NCI-H1417 (cell line): ENCODE results near the gene AGPAT2.

ENCODE experiments used
- DNase-seq, 3 experiments: peaks; one replicate each; lab custom pipeline; 2025; lab: John Stamatoyannopoulos, UW

AGPAT2 gene

DNA sequence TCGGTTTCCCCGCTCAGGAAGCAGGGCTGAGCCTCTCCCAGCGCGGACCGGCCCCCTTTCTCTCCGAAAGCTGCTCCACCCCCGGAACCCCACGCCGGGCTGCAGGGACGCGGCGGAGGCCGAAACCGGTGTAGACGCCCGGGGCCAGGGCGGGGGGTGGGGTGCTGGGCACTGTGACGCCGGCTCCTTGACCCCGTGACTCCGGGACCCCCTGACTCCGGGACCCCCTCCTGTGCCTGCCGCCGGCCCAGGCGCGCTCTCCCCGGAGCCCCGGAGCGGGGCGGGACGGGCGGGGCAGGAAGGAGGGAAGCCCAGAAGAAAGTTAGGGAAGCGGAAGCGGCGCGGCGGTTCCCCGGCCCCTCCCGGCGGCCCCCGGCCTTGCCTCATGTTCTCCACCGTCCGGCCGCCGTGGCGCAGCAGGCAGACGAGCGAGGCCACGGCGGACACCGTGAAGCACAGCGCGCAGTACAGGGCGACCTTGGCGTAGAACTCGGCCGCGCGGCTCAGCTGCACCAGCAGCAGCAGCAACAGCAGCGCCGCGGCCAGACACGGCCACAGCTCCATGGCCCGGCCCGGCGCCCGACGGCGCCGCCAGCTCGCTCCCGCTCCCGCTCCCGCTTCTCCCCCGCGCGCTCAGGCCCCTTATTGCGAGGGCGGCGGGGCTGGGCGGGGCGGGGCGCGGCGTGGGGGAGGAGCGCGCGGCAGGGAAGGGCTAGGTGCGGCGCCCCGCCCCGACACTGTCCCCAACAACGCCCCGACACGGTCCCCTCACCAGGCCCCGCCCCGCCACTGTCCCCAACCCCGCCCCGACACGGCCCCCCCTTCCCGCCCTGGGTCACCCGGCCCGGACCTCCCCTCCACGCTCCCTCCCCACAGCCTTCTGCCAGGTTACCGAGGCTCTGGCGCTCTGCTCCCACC, at the start of gene AGPAT2:
TSS of gene AGPAT2 (minus strand) at position 664 of the 918 bp plus-strand sequence. CDS start at position 564, 100 bp downstream.
- peak; percentile 8 to 78 (median 78) for DNase-seq

DNA sequence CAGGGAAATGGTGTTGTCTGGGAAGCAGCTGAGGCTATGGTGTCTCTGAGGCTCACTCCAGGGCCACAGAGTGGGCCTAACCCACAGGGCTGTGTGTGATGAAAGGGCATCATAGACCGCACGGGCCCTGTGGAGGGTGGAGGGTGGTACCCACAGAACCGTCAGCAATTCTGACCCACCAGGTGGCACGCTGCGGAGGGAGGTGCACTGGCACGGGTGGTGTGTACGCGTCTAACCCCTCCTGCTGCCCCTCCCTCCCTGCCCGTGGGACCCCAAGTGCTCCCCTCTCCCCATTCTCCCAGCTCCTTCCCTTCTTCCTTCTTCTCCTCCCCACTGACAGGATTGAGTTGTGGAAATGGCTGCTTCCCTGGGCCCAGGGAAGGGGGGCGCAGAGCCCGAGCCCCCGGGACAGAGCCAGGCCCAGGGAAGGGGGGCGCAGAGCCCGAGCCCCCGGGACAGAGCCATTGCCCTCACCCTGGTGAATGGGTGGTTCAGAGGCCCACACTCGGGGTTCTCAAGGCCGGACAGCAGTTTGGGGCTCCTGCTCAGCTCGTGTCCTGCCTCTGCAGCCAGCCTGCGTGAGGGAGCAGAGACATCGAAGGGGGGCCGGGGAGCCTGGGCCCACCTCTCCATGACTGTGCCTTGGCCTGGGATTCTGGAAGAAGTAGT, 48.7 kb upstream of the AGPAT2 start:
- no peak for DNase-seq

- no peak for DNase-seq
Measured at GRCh38 chr9:136734837-136735496, 47.7 kb upstream of the AGPAT2 start.

DNA sequence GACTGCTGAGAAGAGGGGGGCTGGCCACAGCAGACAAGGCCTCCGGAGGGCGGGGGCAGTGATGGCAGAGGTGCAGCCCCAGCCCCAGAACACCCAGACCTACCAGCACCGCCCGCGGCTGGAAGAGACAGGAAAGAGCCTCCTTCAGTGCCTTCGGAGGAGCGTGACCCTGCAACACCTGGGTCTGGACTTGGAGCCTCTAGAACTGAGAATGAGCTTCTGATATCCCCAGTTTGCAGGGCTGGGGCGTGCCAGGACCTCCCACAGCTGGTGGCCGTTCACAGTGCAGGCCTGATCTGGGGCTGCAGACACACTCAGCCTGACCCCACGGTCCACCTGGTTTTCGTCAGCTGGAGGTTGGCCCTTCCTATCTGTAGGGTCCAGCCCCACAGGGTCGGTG, 46.4 kb upstream of the AGPAT2 start:
- DNase-seq: no peak

- DNase-seq: no peak
Measured at GRCh38 chr9:136732444-136733178, 45.4 kb upstream of the AGPAT2 start.

DNA sequence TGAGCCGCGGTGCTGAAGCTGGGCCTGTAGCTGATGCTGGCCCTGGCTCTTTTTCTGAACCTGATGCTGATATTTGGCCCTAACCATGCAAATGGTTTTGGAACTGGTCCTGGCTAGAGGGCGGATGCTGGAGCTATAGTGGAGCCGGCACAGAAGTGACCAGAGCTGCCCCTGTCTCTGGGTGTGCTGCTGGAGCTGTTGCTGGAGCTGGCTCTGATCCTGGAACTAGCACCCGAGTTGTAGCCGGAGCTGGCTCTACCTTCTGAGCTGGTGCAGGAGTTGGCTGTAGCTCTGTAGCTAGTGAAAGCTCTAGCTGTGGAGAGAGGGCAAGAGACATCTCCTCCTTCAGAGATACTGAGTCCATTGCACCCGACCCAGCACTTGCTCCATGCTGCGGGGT, 42.7 kb upstream of the AGPAT2 start:
- DNase-seq: no peak

- no peak for DNase-seq
Measured at GRCh38 chr9:136729144-136729543, 41.9 kb upstream of the AGPAT2 start.

DNA sequence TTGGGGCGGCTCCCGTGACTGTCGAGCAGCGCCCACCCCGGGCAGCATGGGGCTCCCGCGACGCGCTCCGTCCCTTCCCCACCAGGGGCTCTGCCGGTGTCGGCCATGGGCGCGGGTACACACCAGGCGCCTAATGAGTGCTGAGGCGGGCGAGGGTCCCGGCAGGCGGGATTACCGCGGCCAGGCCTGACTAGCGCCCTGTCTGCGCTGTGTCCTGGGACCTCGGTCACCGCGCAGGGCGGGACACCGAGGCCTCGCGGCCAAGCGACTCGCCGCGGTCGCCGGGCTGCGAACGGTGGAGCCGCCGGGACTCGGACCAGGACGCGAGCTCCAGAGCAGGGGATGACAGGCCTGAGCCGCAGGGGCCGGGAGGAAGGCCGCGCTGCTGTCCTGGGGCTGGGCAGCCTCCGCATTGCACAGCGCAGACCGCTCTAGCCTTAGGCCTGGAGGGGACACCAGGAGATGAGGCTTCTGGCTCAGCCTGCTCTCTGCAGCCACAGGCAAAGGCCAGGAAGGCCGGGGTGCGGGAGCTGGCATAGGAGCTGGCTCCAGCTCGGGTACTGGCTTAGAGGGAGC, 41.4 kb upstream of the AGPAT2 start:
- DNase-seq: peak in 2 of 3 experiments; percentile 62

DNA sequence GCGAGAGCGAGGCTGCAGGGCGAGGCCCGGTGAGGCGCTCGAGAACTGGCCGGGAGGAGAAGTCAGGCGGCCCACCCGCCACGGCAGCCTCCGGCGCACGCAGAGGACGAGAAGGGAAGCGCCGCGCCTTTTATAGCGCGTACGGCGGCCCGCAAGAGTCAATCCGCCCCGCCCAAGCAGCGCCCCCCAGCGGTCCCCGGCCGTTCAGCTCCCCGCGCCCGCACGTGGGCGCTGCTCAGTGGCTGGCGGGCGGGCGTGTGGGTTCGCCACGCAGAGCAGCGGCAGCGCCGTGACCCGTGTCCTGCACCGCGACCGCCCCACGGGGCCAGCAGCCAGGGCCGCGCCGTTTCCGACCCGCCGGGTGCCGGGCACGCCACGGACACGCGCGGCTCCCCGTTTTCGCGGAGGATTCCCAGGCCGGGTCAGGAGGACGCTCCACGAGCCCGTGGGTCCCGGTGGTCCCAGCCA, 40.9 kb upstream of the AGPAT2 start:
- peak; percentile 78 to 92 (median 90) for DNase-seq

DNA sequence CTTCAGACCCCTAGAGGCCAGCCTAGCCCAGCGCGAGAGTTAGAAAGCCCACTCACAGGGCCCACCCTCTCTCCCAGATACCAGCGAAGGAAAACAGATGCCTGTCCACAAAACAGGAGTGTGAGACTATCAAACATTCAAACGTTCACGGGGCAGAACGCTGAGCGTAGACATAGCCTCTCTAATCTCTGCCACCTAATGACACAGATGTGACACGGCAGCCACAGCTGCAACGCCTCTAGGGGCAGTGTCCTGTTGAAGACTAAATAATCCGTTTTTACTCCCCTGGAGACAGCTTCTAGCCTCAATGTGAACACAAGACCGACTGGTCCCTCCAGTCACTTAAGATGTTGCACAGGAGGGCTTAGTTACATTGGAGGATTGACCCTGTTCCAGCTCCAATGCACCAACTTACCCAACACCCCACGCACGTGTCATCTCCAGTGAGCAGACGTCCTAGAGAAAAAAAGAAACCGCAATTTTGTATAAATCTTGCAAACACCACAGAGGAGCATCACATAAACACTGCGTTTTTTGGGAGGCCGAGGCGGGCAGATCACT, 39.5 kb upstream of the AGPAT2 start:
- peak in 1 of 3 experiments; percentile 25 for DNase-seq

- DNase-seq: no peak
Measured at GRCh38 chr9:136726118-136726517, 38.9 kb upstream of the AGPAT2 start.

- no peak for DNase-seq
Measured at GRCh38 chr9:136725612-136726011, 38.4 kb upstream of the AGPAT2 start.

GRCh38 chr9:136724772-136725171, 37.5 kb upstream of the AGPAT2 start:
- no peak for DNase-seq

DNA sequence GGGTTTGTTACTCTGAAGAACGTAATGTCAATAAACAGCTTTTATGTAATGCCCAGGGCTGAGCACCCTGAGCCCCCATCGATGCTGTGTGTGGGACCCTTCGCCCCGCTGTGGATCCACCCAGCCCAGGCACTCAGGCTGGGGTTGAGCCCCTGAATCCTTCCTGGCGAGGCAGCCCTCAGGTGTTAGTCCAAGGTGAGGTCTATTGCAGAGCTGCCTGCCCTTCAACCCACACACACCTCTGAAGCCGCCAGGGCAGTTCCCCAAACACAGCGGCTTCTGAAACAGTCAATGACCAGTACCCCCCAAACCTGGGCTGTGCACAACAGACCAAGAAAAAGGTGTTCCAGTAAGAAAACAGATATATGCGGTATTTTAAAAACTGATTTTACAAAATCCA, 36.7 kb upstream of the AGPAT2 start:
- no peak for DNase-seq

- DNase-seq: no peak
Measured at GRCh38 chr9:136723362-136723976, 36.2 kb upstream of the AGPAT2 start.

DNA sequence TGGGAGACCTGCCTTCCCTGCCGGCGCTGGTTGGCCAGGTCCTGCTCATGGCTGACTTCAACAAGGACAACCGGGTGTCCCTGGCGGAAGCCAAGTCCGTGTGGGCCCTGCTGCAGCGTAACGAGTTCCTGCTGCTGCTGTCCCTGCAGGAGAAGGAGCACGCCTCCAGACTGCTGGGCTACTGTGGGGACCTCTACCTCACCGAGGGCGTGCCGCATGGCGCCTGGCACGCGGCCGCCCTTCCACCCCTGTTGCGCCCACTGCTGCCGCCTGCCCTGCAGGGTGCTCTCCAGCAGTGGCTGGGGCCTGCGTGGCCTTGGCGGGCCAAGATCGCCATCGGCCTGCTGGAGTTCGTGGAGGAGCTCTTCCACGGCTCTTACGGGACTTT, 35.7 kb upstream of the AGPAT2 start:
- DNase-seq: no peak

GRCh38 chr9:136722093-136722968, 35.1 kb upstream of the AGPAT2 start:
- DNase-seq: no peak

GRCh38 chr9:136721339-136722092, 34.3 kb upstream of the AGPAT2 start:
- DNase-seq: no peak

GRCh38 chr9:136720898-136721338, 33.7 kb upstream of the AGPAT2 start:
- DNase-seq: no peak
